Parathyroid adenoma (tissue), 2 donors: ENCODE results near the gene BICD1.
A peak's percentile ranks its signal among the peaks of the same experiment; 100 is the strongest.

Experiments used
- H2AFZ ChIP-seq: fragments of 300-600 bp; sonication (generic); one replicate; pipeline ENCODE4 v1.7.0; 2017; ENCODE audit warnings: antibody characterized with exemption, mild to moderate bottlenecking
- H3K27ac ChIP-seq: fragments of 300-600 bp; sonication (generic); one replicate; pipeline ENCODE4 v1.7.0; 2017
- H3K27me3 ChIP-seq: fragments of 300-600 bp; sonication (generic); one replicate; pipeline ENCODE4 v1.7.0; 2017; ENCODE audit warnings: low read length; ENCODE audit not compliant: control insufficient read depth, insufficient read depth
- H3K36me3 ChIP-seq: fragments of 300-600 bp; sonication (generic); one replicate; pipeline ENCODE4 v1.7.0; 2017; ENCODE audit warnings: low read length; ENCODE audit not compliant: control insufficient read depth, insufficient read depth
- H3K4me1 ChIP-seq: fragments of 300-600 bp; sonication (generic); one replicate; pipeline ENCODE4 v1.7.0; 2017; ENCODE audit warnings: control low read depth
- H3K4me2 ChIP-seq: fragments of 300-600 bp; sonication (generic); one replicate; pipeline ENCODE4 v1.7.0; 2017; ENCODE audit warnings: low read length
- H3K4me3 ChIP-seq: fragments of 300-600 bp; sonication (generic); one replicate; pipeline ENCODE4 v1.7.0; 2017; ENCODE audit warnings: low read depth, low read length
- H3K79me2 ChIP-seq: fragments of 300-600 bp; sonication (generic); one replicate; pipeline ENCODE4 v1.7.0; 2017; ENCODE audit warnings: control low read depth
- H3K9ac ChIP-seq: fragments of 300-600 bp; sonication (generic); one replicate; pipeline ENCODE4 v1.7.0; 2017; ENCODE audit warnings: mild to moderate bottlenecking
- H3K9me3 ChIP-seq: fragments of 300-600 bp; sonication (generic); one replicate; pipeline ENCODE4 v1.7.0; 2017; ENCODE audit warnings: low read length; ENCODE audit not compliant: control insufficient read depth
- CTCF ChIP-seq: fragments of 300-600 bp; sonication (generic); IDR thresholded peaks from one replicate; pipeline ENCODE4 v1.7.0; 2017; ENCODE audit warnings: antibody characterized with exemption, mild to moderate bottlenecking
- donor health status: primary hyperparathyroidism.

Gene BICD1

GRCh38 chr12:32104572-32105355, 1.9 kb upstream of the BICD1 start:
- Histone ChIP-seq H3K4me1 (peaks cover 6% of the 10 kb centered on the region), H3K27ac (no peak overlapping the region), H3K9me3 (no peaks in the 10 kb centered on the region), H3K79me2 (no peaks in the 10 kb centered on the region), H2AFZ (peak overlapping the region; percentile 59), H3K36me3 (no peaks in the 10 kb centered on the region), H3K27me3 (no peaks in the 10 kb centered on the region), H3K4me2 (no peak overlapping the region), H3K4me3 (no peak overlapping the region), H3K9ac (no peak overlapping the region)
- TF ChIP-seq CTCF, result no peak

- Histone ChIP-seq H3K27me3 (no peaks in the 10 kb centered on the region), H3K9me3 (no peaks in the 10 kb centered on the region)
Observed at GRCh38 chr12:32105986-32106516, 596 bp upstream of the BICD1 start.

GRCh38 chr12:32107359-32108267, 966 bp downstream of the BICD1 start:
- peak overlapping the region; percentile 98 for H3K4me2 ChIP-seq
- H3K27me3 ChIP-seq, result no peaks in the 10 kb centered on the region
- H3K9me3 ChIP-seq, result no peaks in the 10 kb centered on the region
- H2AFZ ChIP-seq, result peak overlapping the region; percentile 97
- peak overlapping the region; percentile 83 for H3K4me3 ChIP-seq
- H3K36me3 ChIP-seq, result no peaks in the 10 kb centered on the region
- peaks cover 6% of the 10 kb centered on the region for H3K4me1 ChIP-seq
- H3K9ac ChIP-seq, result peak overlapping the region; percentile 38
- H3K79me2 ChIP-seq, result no peaks in the 10 kb centered on the region
- no peak for TF ChIP-seq CTCF
- H3K27ac ChIP-seq, result peak overlapping the region; percentile 88

More at GRCh38 chr12:32105986-32106516, 596 bp upstream of the BICD1 start:
- no peak overlapping the region for H3K9ac ChIP-seq
- peaks cover 6% of the 10 kb centered on the region for H3K4me1 ChIP-seq
- H3K4me2 ChIP-seq, result peak overlapping the region; percentile 98
- no peaks in the 10 kb centered on the region for H3K36me3 ChIP-seq
- peak overlapping the region; percentile 83 for H3K4me3 ChIP-seq
- peak overlapping the region; percentile 88 for H3K27ac ChIP-seq
- peak overlapping the region; percentile 85 for H2AFZ ChIP-seq
- no peaks in the 10 kb centered on the region for H3K79me2 ChIP-seq
- TF ChIP-seq CTCF, result no peak

GRCh38 chr12:32108787-32109186, 2.1 kb downstream of the BICD1 start:
- Histone ChIP-seq H3K4me1 (peaks cover 6% of the 10 kb centered on the region), H3K4me2 (peak overlapping the region; percentile 98), H3K9ac (no peak overlapping the region), H3K27ac (no peak overlapping the region), H3K36me3 (no peaks in the 10 kb centered on the region), H3K27me3 (no peaks in the 10 kb centered on the region), H3K79me2 (no peaks in the 10 kb centered on the region), H2AFZ (no peak overlapping the region), H3K4me3 (no peak overlapping the region), H3K9me3 (no peaks in the 10 kb centered on the region)
- no peak for TF ChIP-seq CTCF
